ENCODE data around the gene RAB9B. TPM values are rescaled to one million over a fixed set of nuclear protein-coding genes. Genes with fewer than 3 reads are reported as not detected.

The RAB9B gene
- total and polyA plus RNA-seq, 2 of the 13 experiments (the other 11 are each of a cell fraction or from before 2014, with no cell fraction given): 0.04 TPM; not detected in 1

- ChIA-PET CTCF (ENCODE audit: low intra/inter-chr PET ratio, low total read pairs) (no interaction called here), POLR2A (interaction anchor here (2.2 kb wide), 2 partner anchors 116 to 121 kb away, joined by 5 to 11 read pairs; partner anchors contain the start of gene MORF4L2)
- Histone ChIP-seq H3K36me3 (replicated peaks in 1 of 2; ENCODE audit: control insufficient read depth in 1 of 2, insufficient read depth in 2 of 2, low read length in 2 of 2) (no peaks in the 10 kb centered on the region), H3K4me2 (ENCODE audit: low read depth, low read length) (no peak overlapping the region), H3K4me1 (ENCODE audit: insufficient read depth, low read length) (peaks cover 24% of the 10 kb centered on the region), H3K9ac (ENCODE audit: insufficient read depth, low read depth, low read length) (no peak overlapping the region), H2AFZ (ENCODE audit: low read length) (no peak overlapping the region), H3K4me3 (replicated peaks in 1 of 3; ENCODE audit: insufficient read depth in 1 of 3, low read depth in 2 of 3, low read length in 3 of 3) (no peak overlapping the region), H3K27me3 (ENCODE audit: control insufficient read depth in 1 of 2, insufficient read depth in 2 of 2, low read length in 2 of 2) (no peaks in the 10 kb centered on the region), H4K20me1 (ENCODE audit: insufficient read depth, low read length) (no peaks in the 10 kb centered on the region), H3K27ac (ENCODE audit: extremely low read length, insufficient read depth, low read length) (no peak overlapping the region), H3K9me3 (ENCODE audit: low read length) (no peaks in the 10 kb centered on the region), H3K79me2 (ENCODE audit: insufficient read depth, low read length) (no peaks in the 10 kb centered on the region)
- in situ Hi-C loops (cut with HindIII; ENCODE audit: extremely low pct_ligation_motif_present, low pct_unique_long_range_greater_than_20kb) (loop anchor here (5.0 to 25.0 kb wide), 2 partner anchors 115 to 270 kb away; no protein-coding TSS in a partner anchor), intact Hi-C loops (cut with micrococcal nuclease; ENCODE audit: unreplicated experiment) (no loop called here)
- BruUV-seq (replicated peaks): no TSS peak
- DNase-seq (ENCODE audit: low spot score) (peak; percentile 68), ATAC-seq (peak; percentile 60; the same call in 2 of the 3 replicates), FAIRE-seq (no peak)
- 6% methylated on average over 3 of the region's 4 CpGs for WGBS (ENCODE audit: low lambda C conversion rate)
- TF ChIP-seq ZNF576 (CRISPR knock-in tag; IDR thresholded peaks at IDR 0.05): no peak
- TF ChIP-seq SALL1 (CRISPR knock-in tag; IDR thresholded peaks at IDR 0.05): 0 out of 2 replicates have a peak, but pooled peaks have one; percentile 17
- peak; percentile 39; the same call in 1 of the 2 replicates for TF ChIP-seq NCOA2 (CRISPR knock-in tag; IDR thresholded peaks at IDR 0.05)
- TF ChIP-seq ZFP36L2 (CRISPR knock-in tag; IDR thresholded peaks at IDR 0.05): no peak
- TF ChIP-seq, protein P1, sequence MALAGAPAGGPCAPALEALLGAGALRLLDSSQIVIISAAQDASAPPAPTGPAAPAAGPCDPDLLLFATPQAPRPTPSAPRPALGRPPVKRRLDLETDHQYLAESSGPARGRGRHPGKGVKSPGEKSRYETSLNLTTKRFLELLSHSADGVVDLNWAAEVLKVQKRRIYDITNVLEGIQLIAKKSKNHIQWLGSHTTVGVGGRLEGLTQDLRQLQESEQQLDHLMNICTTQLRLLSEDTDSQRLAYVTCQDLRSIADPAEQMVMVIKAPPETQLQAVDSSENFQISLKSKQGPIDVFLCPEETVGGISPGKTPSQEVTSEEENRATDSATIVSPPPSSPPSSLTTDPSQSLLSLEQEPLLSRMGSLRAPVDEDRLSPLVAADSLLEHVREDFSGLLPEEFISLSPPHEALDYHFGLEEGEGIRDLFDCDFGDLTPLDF (CRISPR knock-in tag; IDR thresholded peaks at IDR 0.05): no peak
- TF ChIP-seq HOXA7 (CRISPR knock-in tag; IDR thresholded peaks at IDR 0.05): no peak
- TF ChIP-seq ZNF574 (CRISPR knock-in tag; IDR thresholded peaks at IDR 0.05): no peak
- TF ChIP-seq CREM (IDR thresholded peaks at IDR 0.05): peak; percentile 37; the same call in 1 of the 2 replicates
- no peak for TF ChIP-seq CREM (CRISPR knock-in tag; IDR thresholded peaks at IDR 0.05)
- TF ChIP-seq ZNF501 (CRISPR knock-in tag; IDR thresholded peaks at IDR 0.05): no peak
- no peak for TF ChIP-seq CEBPZ (IDR thresholded peaks at IDR 0.05; ENCODE audit: low read length)
- TF ChIP-seq MEIS1 (CRISPR knock-in tag; IDR thresholded peaks at IDR 0.05; ENCODE audit: borderline replicate concordance): no peak
- TF ChIP-seq EP300 (IDR thresholded peaks at IDR 0.05; ENCODE audit: low read depth in 2 of 2, low read length in 2 of 2): peak in 1 of 2 experiments; percentile 21; a peak in 1 of 4 replicates
- peak; percentile 63; the same call in 1 of the 2 replicates for TF ChIP-seq EP300 (CRISPR knock-in tag; IDR thresholded peaks at IDR 0.05; ENCODE audit: borderline replicate concordance)
- TF ChIP-seq ZNF616 (CRISPR knock-in tag; IDR thresholded peaks at IDR 0.05; ENCODE audit: low read depth): no peak
- TF ChIP-seq STAG1 (CRISPR knock-in tag; IDR thresholded peaks at IDR 0.05): no peak
- TF ChIP-seq FOSL2 (CRISPR knock-in tag; IDR thresholded peaks at IDR 0.05): peak; percentile 59
These were observed 25.1 kb downstream of the RAB9B start for GRCh38 chrX:103806862-103807474.
